AG04450 (cell line): ENCODE data around the gene ZNF408. TPM values are rescaled to one million over a fixed set of nuclear protein-coding genes. Genes with fewer than 3 reads are reported as not detected.

ENCODE experiments used
- CTCF ChIA-PET: fragments of 300-600, 350-600 bp; formaldehyde crosslinking; extraction: SDS; loops from one replicate; lab custom pipeline; 2022; ENCODE audit warnings: antibody characterized with exemption, inconsistent platforms; lab: Charles Lee
- POLR2A ChIA-PET: fragments of 350-600 bp; formaldehyde crosslinking; extraction: SDS; loops from one replicate; lab custom pipeline; 2021; ENCODE audit warnings: antibody characterized with exemption, inconsistent platforms; lab: Yijun Ruan, JAX
- DNase-seq: peaks from one replicate; pipeline ENCODE4 v3.0.0-alpha.2; 2011; ENCODE audit warnings: low read depth, low spot score
- H3K27ac ChIP-seq: one replicate; pipeline ENCODE4 v1.5.1; 2012; ENCODE audit warnings: low read depth, low read length, control low read depth
- H3K27me3 ChIP-seq: one replicate; pipeline ENCODE4 v1.6.0; 2012; ENCODE audit warnings: low read length; ENCODE audit not compliant: control insufficient read depth, insufficient read depth
- H3K4me3 ChIP-seq: 2 replicates; pipeline ENCODE4 v1.5.1; 2011; ENCODE audit warnings: mild to moderate bottlenecking, low read depth, low read length, control low read depth
- H3K9me3 ChIP-seq: 2 replicates; pipeline ENCODE4 v1.5.1; 2012; ENCODE audit warnings: low read length; ENCODE audit not compliant: control insufficient read depth, insufficient read depth
- CTCF ChIP-seq: IDR thresholded peaks from 2 replicates; pipeline ENCODE4 v1.5.1; 2011; ENCODE audit warnings: low read depth, low read length, control low read depth, inconsistent platforms
- polyA plus RNA-seq: library from polyadenylated mRNA; depleted of rRNA; stranded (reverse); fragments of >200 nt; gene quantifications from 2 replicates; pipeline ENCODE4 v1.2.3, GENCODE V29; 2011

Gene ZNF408
- polyA plus RNA-seq, 1 experiment, result 4.9 TPM

GRCh38 chr11:46695345-46696211, 5.3 kb upstream of the ZNF408 start:
- Histone ChIP-seq H3K9me3 (no peaks in the 10 kb centered on the region), H3K4me3 (no peak overlapping the region), H3K27me3 (no peaks in the 10 kb centered on the region), H3K27ac (no peak overlapping the region)
- POLR2A ChIA-PET, result interaction anchor here (1.6 kb wide), 1 partner anchor 8 kb away, joined by 4 read pairs; no protein-coding TSS in a partner anchor
- no peak for TF ChIP-seq CTCF
- CTCF ChIA-PET, result interaction anchor here (0.5 kb wide), 1 partner anchor 11 kb away, joined by 3 read pairs; no protein-coding TSS in a partner anchor
- DNase-seq, result no peak

GRCh38 chr11:46696212-46696558, 4.6 kb upstream of the ZNF408 start:
- Histone ChIP-seq H3K27ac (no peak overlapping the region), H3K27me3 (no peaks in the 10 kb centered on the region), H3K9me3 (no peaks in the 10 kb centered on the region; the same call in 1 of the 2 replicates), H3K4me3 (no peak overlapping the region)
- no peak for TF ChIP-seq CTCF
- POLR2A ChIA-PET, result interaction anchor here (1.6 kb wide), 1 partner anchor 9 kb away, joined by 4 read pairs; no protein-coding TSS in a partner anchor
- CTCF ChIA-PET, result no interaction called here
- DNase-seq, result no peak

GRCh38 chr11:46697303-46697702, 3.5 kb upstream of the ZNF408 start:
- no peak overlapping the region for H3K27ac ChIP-seq
- H3K4me3 ChIP-seq, result no peak overlapping the region
- H3K27me3 ChIP-seq, result no peaks in the 10 kb centered on the region
- POLR2A ChIA-PET, result interaction anchor here (1.1 kb wide), 1 partner anchor 11 kb away, joined by 3 read pairs; no protein-coding TSS in a partner anchor
- H3K9me3 ChIP-seq, result no peaks in the 10 kb centered on the region; the same call in 1 of the 2 replicates
- CTCF ChIA-PET, result interaction anchor here (1.3 kb wide), 1 partner anchor 13 kb away, joined by 3 read pairs; no protein-coding TSS in a partner anchor
- DNase-seq, result no peak
- TF ChIP-seq CTCF, result no peak

- ChIA-PET CTCF (interaction anchor here (1.3 kb wide), 1 partner anchor 13 kb away, joined by 3 read pairs; no protein-coding TSS in a partner anchor), POLR2A (interaction anchor here (0.7 to 1.1 kb wide), 2 partner anchors 11 to 48 kb away, joined by 3 read pairs; no protein-coding TSS in a partner anchor)
- DNase-seq, result no peak
- H3K4me3 ChIP-seq, result no peak overlapping the region
- no peak for TF ChIP-seq CTCF
- H3K9me3 ChIP-seq, result no peaks in the 10 kb centered on the region; the same call in 1 of the 2 replicates
- H3K27me3 ChIP-seq, result no peaks in the 10 kb centered on the region
- no peak overlapping the region for H3K27ac ChIP-seq
Observed at GRCh38 chr11:46697723-46698122, 3.1 kb upstream of the ZNF408 start.
